Measurements from ENCODE around the gene BIRC2. TPM values are rescaled to one million over a fixed set of nuclear protein-coding genes. Genes with fewer than 3 reads are reported as not detected.

Gene BIRC2
- 30.2 to 43.3 TPM (median 31.2 TPM) in 5 replicates for total RNA-seq (2022; extraction: Qiagen RNA extraction; ENCODE audit: low read depth)

DNA sequence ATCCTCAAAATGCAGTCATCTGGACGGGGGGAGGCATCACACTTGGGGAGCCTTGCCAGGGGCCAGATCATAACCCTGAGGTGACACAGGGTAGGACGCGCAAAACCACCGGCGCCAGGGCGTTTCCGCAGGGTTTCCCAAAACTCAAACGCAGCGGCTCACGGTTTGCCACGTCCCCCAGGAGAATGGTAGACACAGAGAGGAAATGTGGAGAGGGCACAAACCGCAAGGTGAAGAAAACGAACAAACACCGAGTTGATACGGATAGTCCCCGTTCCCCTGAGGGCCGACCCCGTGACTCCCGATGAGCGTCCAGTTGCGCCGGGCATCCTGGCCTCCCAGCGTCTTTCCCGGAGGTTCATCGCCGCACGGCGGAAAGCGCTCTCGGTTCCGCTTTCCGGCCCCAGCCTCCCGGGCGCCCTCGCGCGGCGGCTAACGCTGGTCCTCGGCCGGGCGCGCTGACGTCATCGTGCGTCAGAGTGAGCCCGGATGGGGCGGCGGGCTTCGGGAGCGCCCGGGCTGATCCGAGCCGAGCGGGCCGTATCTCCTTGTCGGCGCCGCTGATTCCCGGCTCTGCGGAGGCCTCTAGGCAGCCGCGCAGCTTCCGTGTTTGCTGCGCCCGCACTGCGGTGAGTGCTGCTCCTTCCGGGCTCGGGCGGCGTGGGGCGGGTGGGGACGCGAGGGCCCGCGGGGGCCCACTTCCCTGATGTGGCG lies at the start of gene BIRC2:
BIRC2 (plus strand) TSS at position 467 of the 714 bp plus-strand sequence. CDS start 2,641 bp downstream, outside the sequence.

DNA sequence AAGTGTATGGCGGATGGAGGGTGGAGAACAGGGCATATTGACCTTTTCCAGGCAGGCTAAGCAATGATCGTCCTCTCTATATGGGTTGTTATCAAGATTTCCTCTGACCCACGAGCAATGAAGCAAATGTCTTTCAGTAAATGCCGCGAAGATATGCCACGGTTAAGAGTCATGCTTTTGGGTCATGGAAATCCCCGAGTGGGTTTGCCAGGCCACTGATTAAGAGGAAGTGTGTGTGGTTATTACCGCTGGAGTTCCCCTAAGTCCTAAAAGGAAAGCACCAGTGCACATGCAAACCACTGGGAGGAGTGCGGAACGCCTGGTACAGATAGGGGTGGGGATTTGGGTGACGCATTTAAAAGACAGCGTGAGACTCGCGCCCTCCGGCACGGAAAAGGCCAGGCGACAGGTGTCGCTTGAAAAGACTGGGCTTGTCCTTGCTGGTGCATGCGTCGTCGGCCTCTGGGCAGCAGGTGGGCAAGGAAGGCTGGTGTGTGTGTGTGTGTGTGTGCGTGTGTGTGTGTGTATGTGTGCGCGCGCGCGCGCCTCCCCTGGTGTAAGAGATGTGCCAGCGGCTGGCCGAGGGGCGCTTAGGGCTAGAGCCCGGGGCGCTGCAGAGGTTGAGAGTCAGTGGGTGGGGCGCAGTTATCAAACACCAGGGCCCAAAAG lies 29.8 kb upstream of the BIRC2 start, which contains the start of gene BIRC3:
BIRC3 (plus strand) TSS at position 386 of the 669 bp plus-strand sequence. CDS start 7,026 bp downstream, outside the sequence.

Other genes starting within 250 kb of the BIRC2 start
- 40.7 to 52.2 TPM (median 52.1 TPM) in 5 replicates for gene YAP1, start 236.8 kb upstream of the BIRC2 start, total RNA-seq (2022; extraction: Qiagen RNA extraction; ENCODE audit: low read depth)
- 29.6 to 34.5 TPM (median 30.8 TPM) in 5 replicates for gene BIRC3, start 29.7 kb upstream of the BIRC2 start, total RNA-seq (2022; extraction: Qiagen RNA extraction; ENCODE audit: low read depth)
- gene TMEM123, start 105.6 kb downstream of the BIRC2 start, total RNA-seq (2022; extraction: Qiagen RNA extraction; ENCODE audit: low read depth) = 134 to 199 TPM (median 186 TPM) in 5 replicates
- 22.4 to 37.3 TPM (median 27.0 TPM) in 5 replicates for gene MMP7, start 183.5 kb downstream of the BIRC2 start, total RNA-seq (2022; extraction: Qiagen RNA extraction; ENCODE audit: low read depth)